Measurements from ENCODE around the gene USP1.

The USP1 gene

GRCh38 chr1:62493656-62494055, 56.8 kb downstream of the USP1 start:
- DNase-seq = no peak

- DNase-seq = no peak
These were observed 57.3 kb downstream of the USP1 start for GRCh38 chr1:62494137-62494536.

GRCh38 chr1:62500210-62500609, 63.4 kb downstream of the USP1 start:
- no peak for DNase-seq
